ENCODE results near the gene THSD8.
"Not testable (repeated sequence)": the region's sequence is repeated elsewhere in the genome, so short reads cannot be mapped to it uniquely, and the experiment has no call there.

Gene THSD8

GRCh38 chr19:12792051-12792852 is 9.6 kb upstream of the THSD8 start:
- DNase-seq: peak; percentile 37 to 71 (median 56)

- peak in 1 of 4 experiments; percentile 50 for DNase-seq
Observed at GRCh38 chr19:12792853-12793289, 9.0 kb upstream of the THSD8 start.

GRCh38 chr19:12793290-12794195 is 8.3 kb upstream of the THSD8 start:
- DNase-seq: peak; percentile 86 to 94 (median 90)

- DNase-seq: no peak
Observed at GRCh38 chr19:12794196-12794941, 7.5 kb upstream of the THSD8 start.

- no peak for DNase-seq
Observed at GRCh38 chr19:12794971-12795381, 6.9 kb upstream of the THSD8 start.

GRCh38 chr19:12796146-12797071 is 5.5 kb upstream of the THSD8 start:
- DNase-seq: peak; percentile 22 to 62 (median 51)

GRCh38 chr19:12797141-12797587 is 4.7 kb upstream of the THSD8 start:
- no peak for DNase-seq

- DNase-seq: not testable (repeated sequence)
Observed at GRCh38 chr19:12797607-12798006, 4.3 kb upstream of the THSD8 start.

- DNase-seq: no peak
Observed at GRCh38 chr19:12799742-12800465, 2.0 kb upstream of the THSD8 start.

GRCh38 chr19:12800466-12800770 is 1.5 kb upstream of the THSD8 start:
- no peak for DNase-seq

- DNase-seq: no peak
Observed at GRCh38 chr19:12800923-12801465, 875 bp upstream of the THSD8 start.

GRCh38 chr19:12802267-12803106 is 618 bp downstream of the THSD8 start:
- no peak for DNase-seq

- no peak for DNase-seq
Observed at GRCh38 chr19:12804051-12804450, 2.2 kb downstream of the THSD8 start.

- DNase-seq: peak; percentile 64 to 86 (median 72)
Observed at GRCh38 chr19:12806242-12807081, 4.6 kb downstream of the THSD8 start, which contains the start of gene RNASEH2A. TSS of gene RNASEH2A (plus strand) at chr19:12806584. CDS start at chr19:12806674, 90 bp downstream.

- DNase-seq: no peak
Observed at GRCh38 chr19:12815088-12815487, 13.2 kb downstream of the THSD8 start.

- DNase-seq: not testable (repeated sequence)
Observed at GRCh38 chr19:12817188-12817587, 15.3 kb downstream of the THSD8 start.

GRCh38 chr19:12817810-12818209 is 15.9 kb downstream of the THSD8 start:
- not testable (repeated sequence) for DNase-seq

- DNase-seq: no peak
Observed at GRCh38 chr19:12821761-12822160, 19.9 kb downstream of the THSD8 start.
